ENCODE data around the gene RNF25. TPM values are rescaled to one million over a fixed set of nuclear protein-coding genes. Genes with fewer than 3 reads are reported as not detected.

The RNF25 gene
- total and polyA plus RNA-seq, 2 of the 8 experiments (the other 6 are each of a cell fraction or from before 2014, with no cell fraction given) = 19.6 to 29.6 TPM

GRCh38 chr2:218719457-218719856, 47.7 kb upstream of the RNF25 start (continued):
- TF ChIP-seq CHD7 (IDR thresholded peaks at IDR 0.05; ENCODE audit: insufficient replicate concordance, low read length) (no peak), PHF8 (conservative IDR thresholded peaks at IDR 0.05; ENCODE audit: low read depth, low read length) (no peak)

All from H1 (cell line).